ENCODE data around the gene NR1D2. TPM values are rescaled to one million over a fixed set of nuclear protein-coding genes. Genes with fewer than 3 reads are reported as not detected.
A peak's percentile ranks its signal among the peaks of the same experiment; 100 is the strongest.

Gene NR1D2
- total and polyA plus RNA-seq, 2 of the 13 experiments (the other 11 are each of a cell fraction or from before 2014, with no cell fraction given), result 5.3 to 8.1 TPM

- TF ChIP-seq FUBP1 (CRISPR knock-in tag; IDR thresholded peaks at IDR 0.05; ENCODE audit: borderline replicate concordance) (no peak), ZNF879 (CRISPR knock-in tag; IDR thresholded peaks at IDR 0.05) (peak; percentile 90), AHR (CRISPR knock-in tag; IDR thresholded peaks at IDR 0.05) (peak; percentile 84; the same call in 1 of the 2 replicates), ZNF749 (CRISPR knock-in tag; IDR thresholded peaks at IDR 0.05; ENCODE audit: borderline replicate concordance) (peak; percentile 66; the same call in 1 of the 2 replicates), DR1 (CRISPR knock-in tag; IDR thresholded peaks at IDR 0.05) (peak; percentile 96), ZFP1 (CRISPR knock-in tag; IDR thresholded peaks at IDR 0.05) (0 out of 2 replicates have a peak, but pooled peaks have one; percentile 24), GTF2F1 (IDR thresholded peaks at IDR 0.05; ENCODE audit: low read length) (peak; percentile 88), EED (CRISPR knock-in tag; IDR thresholded peaks at IDR 0.05) (peak; percentile 95), ZNF264 (CRISPR knock-in tag; IDR thresholded peaks at IDR 0.05) (peak; percentile 73; the same call in 1 of the 2 replicates), HNRNPLL (IDR thresholded peaks at IDR 0.05; ENCODE audit: low read depth, low read length, poor library complexity, severe bottlenecking) (peak; percentile 96), ETS1 (CRISPR knock-in tag; IDR thresholded peaks at IDR 0.05) (no peak), ZNF496 (CRISPR knock-in tag; IDR thresholded peaks at IDR 0.05; ENCODE audit: insufficient replicate concordance) (no peak), ARID4A (CRISPR knock-in tag; IDR thresholded peaks at IDR 0.05; ENCODE audit: borderline replicate concordance) (peak; percentile 94), ZFYVE20 (CRISPR knock-in tag; IDR thresholded peaks at IDR 0.05; ENCODE audit: borderline replicate concordance, low read depth) (0 out of 2 replicates have a peak, but pooled peaks have one; percentile 64), GLI4 (CRISPR knock-in tag; IDR thresholded peaks at IDR 0.05; ENCODE audit: borderline replicate concordance) (no peak), ZNF530 (CRISPR knock-in tag; IDR thresholded peaks at IDR 0.05; ENCODE audit: low read depth) (no peak), GLMP (CRISPR knock-in tag; IDR thresholded peaks at IDR 0.05; ENCODE audit: borderline replicate concordance) (no peak; the same call in 1 of the 2 replicates)
Measured at GRCh38 chr3:23916886-23917678, 28.0 kb upstream of the NR1D2 start, which contains the start of the genes NKIRAS1 and RPL15 (continued).

Measured in HepG2 (cell line).